ENCODE data around the gene CCL1. TPM values are rescaled to one million over a fixed set of nuclear protein-coding genes. Genes with fewer than 3 reads are reported as not detected.

The CCL1 gene
- polyA plus RNA-seq, 1 of the 3 experiments (the other 2 are of a cell fraction): not detected

DNA sequence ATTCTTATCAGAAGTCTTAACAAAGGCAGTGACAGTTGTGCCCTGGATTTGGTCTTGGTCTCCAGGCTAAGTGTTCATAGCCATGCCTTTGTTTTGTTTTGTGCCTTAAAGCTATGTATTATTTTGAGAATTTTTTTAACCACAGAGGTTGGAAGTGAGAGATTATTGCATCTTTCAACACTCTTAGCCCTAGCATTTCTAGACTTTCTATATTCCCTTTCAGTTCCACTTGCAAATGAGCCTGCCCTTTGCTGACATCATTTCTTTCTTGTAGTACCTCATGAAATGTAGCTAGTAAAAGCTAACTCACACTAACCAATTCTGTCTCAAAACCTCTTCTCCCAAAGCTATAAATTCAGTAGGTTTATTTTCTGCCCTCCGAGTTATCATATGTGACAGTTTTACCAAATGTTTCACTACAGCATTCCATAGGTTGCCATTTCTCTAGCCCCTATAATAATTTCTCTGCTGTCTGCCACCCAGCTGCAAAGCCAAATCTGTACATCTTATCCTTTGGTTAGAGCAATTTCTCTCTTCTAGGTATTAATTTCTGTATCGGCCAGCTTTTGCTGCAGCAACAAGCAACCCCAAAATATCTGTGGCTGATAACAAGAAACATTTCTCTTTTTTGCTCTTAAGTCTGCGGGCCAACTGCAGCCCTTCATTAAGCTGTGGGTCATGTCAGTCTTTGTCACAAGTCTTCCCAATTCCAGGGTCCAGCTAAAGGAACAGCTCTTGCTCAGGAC lies 14.2 kb upstream of the CCL1 start:
- 54% methylated on average over 3 of the region's 3 CpGs for WGBS (ENCODE audit: low lambda C conversion rate)
- POLR2A ChIA-PET: no interaction called here
- H3K36me3 ChIP-seq (replicated peaks in 1 of 2; ENCODE audit: control insufficient read depth in 1 of 2, insufficient read depth in 2 of 2, low read length in 1 of 2): no peaks in the 10 kb centered on the region

DNA sequence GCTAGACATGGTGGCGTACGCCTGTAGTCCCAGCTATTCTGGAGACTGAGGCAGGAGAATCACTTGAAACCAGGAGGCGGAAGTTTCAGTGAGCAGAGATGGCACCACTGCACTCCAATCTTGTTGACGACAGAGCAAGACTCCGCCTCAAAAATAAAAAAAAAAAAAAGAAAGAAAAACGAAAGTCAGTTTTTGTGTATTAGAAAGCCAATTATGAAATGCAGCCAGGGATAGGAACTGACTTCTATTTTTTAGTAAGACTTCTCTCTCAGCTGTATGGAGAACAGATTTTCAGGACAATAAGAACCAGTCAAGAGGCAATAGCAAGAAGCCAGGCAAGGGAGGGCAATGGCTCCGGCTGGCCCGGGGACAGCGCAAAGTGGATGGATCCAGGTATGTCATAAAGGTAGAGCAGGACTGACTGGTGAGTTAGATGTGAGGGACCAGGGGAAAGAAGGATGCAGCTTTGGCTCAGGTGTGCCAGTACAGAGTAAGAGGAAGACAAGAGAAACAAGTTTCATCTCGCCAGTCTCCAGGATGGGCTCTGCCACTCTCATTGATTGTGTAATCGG lies 12.5 kb upstream of the CCL1 start:
- CTCF ChIA-PET: interaction anchor here (2.7 kb wide), 1 partner anchor 14 kb away, joined by 14 read pairs; no protein-coding TSS in a partner anchor
- TF ChIP-seq CHD2 (IDR thresholded peaks at IDR 0.05; ENCODE audit: low read length, partially characterized antibody) (no peak), RCOR1 (IDR thresholded peaks at IDR 0.05; ENCODE audit: low read length) (no peak), EP300 (IDR thresholded peaks at IDR 0.05; ENCODE audit: borderline replicate concordance in 1 of 2, low read depth in 1 of 2, low read length in 1 of 2) (no peak), IRF3 (IDR thresholded peaks at IDR 0.05; ENCODE audit: low read depth, low read length) (no peak), FOXJ3 (CRISPR knock-in tag; IDR thresholded peaks at IDR 0.05) (no peak), TEAD4 (IDR thresholded peaks at IDR 0.05; ENCODE audit: borderline replicate concordance, insufficient read depth) (no peak), TCF12 (IDR thresholded peaks at IDR 0.05) (no peak), ELF1 (IDR thresholded peaks at IDR 0.05) (no peak), FOXM1 (IDR thresholded peaks at IDR 0.05; ENCODE audit: low read depth) (no peak), MEF2A (IDR thresholded peaks at IDR 0.05; ENCODE audit: borderline replicate concordance, low read depth) (no peak), TAF1 (IDR thresholded peaks at IDR 0.05; ENCODE audit: borderline replicate concordance, low read depth, low read length) (no peak), EZH2phosphoT487 (IDR thresholded peaks at IDR 0.05; ENCODE audit: borderline replicate concordance, low read depth) (no peak), JUND (IDR thresholded peaks at IDR 0.05) (no peak)
- TF ChIP-seq, protein P1, sequence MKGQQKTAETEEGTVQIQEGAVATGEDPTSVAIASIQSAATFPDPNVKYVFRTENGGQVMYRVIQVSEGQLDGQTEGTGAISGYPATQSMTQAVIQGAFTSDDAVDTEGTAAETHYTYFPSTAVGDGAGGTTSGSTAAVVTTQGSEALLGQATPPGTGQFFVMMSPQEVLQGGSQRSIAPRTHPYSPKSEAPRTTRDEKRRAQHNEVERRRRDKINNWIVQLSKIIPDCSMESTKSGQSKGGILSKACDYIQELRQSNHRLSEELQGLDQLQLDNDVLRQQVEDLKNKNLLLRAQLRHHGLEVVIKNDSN (IDR thresholded peaks at IDR 0.05; ENCODE audit: borderline replicate concordance, low read depth): no peak
- TF ChIP-seq, protein P2, sequence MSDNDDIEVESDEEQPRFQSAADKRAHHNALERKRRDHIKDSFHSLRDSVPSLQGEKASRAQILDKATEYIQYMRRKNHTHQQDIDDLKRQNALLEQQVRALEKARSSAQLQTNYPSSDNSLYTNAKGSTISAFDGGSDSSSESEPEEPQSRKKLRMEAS (IDR thresholded peaks at IDR 0.05; ENCODE audit: low read depth): no peak
- TF ChIP-seq, protein P3, sequence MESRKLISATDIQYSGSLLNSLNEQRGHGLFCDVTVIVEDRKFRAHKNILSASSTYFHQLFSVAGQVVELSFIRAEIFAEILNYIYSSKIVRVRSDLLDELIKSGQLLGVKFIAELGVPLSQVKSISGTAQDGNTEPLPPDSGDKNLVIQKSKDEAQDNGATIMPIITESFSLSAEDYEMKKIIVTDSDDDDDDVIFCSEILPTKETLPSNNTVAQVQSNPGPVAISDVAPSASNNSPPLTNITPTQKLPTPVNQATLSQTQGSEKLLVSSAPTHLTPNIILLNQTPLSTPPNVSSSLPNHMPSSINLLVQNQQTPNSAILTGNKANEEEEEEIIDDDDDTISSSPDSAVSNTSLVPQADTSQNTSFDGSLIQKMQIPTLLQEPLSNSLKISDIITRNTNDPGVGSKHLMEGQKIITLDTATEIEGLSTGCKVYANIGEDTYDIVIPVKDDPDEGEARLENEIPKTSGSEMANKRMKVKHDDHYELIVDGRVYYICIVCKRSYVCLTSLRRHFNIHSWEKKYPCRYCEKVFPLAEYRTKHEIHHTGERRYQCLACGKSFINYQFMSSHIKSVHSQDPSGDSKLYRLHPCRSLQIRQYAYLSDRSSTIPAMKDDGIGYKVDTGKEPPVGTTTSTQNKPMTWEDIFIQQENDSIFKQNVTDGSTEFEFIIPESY (IDR thresholded peaks at IDR 0.05; ENCODE audit: borderline replicate concordance, low read depth): no peak

More for the DNA sequence above, 14.2 kb upstream of the CCL1 start:
- Histone ChIP-seq H3K9me2 (no peaks in the 10 kb centered on the region), H3K27me3 (ENCODE audit: insufficient read depth) (no peaks in the 10 kb centered on the region; the same call in 1 of the 2 replicates), H4K20me1 (ENCODE audit: insufficient read depth) (no peaks in the 10 kb centered on the region), H3K4me2 (no peak overlapping the region), H3K27ac (ENCODE audit: low read depth in 2 of 2, low read length in 1 of 2) (no peak overlapping the region), H2AFZ (ENCODE audit: low read depth) (no peak overlapping the region), H3K79me2 (ENCODE audit: insufficient read depth) (no peaks in the 10 kb centered on the region), H3K9me3 (no peaks in the 10 kb centered on the region), H3K4me3 (ENCODE audit: low read depth in 2 of 2, low read length in 1 of 2) (no peak overlapping the region), H3F3A (replicated peaks; ENCODE audit: insufficient read depth) (no peaks in the 10 kb centered on the region), H3K4me1 (ENCODE audit: control insufficient read depth in 1 of 2, insufficient read depth in 2 of 2, low read depth in 1 of 2, low read length in 1 of 2) (no peaks in the 10 kb centered on the region), H3K9ac (no peak overlapping the region)
- CTCF ChIA-PET: interaction anchor here (1.1 to 1.9 kb wide), 5 partner anchors 9 to 285 kb away, joined by 3 to 14 read pairs (median 3); no protein-coding TSS in a partner anchor
- no peak for DNase-seq
- TF ChIP-seq, protein P2 (IDR thresholded peaks at IDR 0.05; ENCODE audit: low read depth): no peak
- TF ChIP-seq EP300 (IDR thresholded peaks at IDR 0.05; ENCODE audit: borderline replicate concordance in 1 of 2, low read depth in 1 of 2, low read length in 1 of 2) (no peak), MXI1 (IDR thresholded peaks at IDR 0.05; ENCODE audit: low read depth, low read length) (no peak), NRF1 (IDR thresholded peaks at IDR 0.05; ENCODE audit: low read depth, low read length) (no peak), ELF1 (IDR thresholded peaks at IDR 0.05) (no peak), RCOR1 (IDR thresholded peaks at IDR 0.05; ENCODE audit: low read length) (no peak), GATA2 (CRISPR knock-in tag; IDR thresholded peaks at IDR 0.05) (no peak)

More for the DNA sequence above, 12.5 kb upstream of the CCL1 start:
- Histone ChIP-seq H3K79me2 (ENCODE audit: insufficient read depth) (no peaks in the 10 kb centered on the region), H3K4me2 (no peak overlapping the region), H3K27me3 (ENCODE audit: insufficient read depth) (no peaks in the 10 kb centered on the region; the same call in 1 of the 2 replicates), H3K9me3 (no peaks in the 10 kb centered on the region), H3K4me1 (ENCODE audit: control insufficient read depth in 1 of 2, insufficient read depth in 2 of 2, low read depth in 1 of 2, low read length in 1 of 2) (no peaks in the 10 kb centered on the region), H2AFZ (ENCODE audit: low read depth) (no peak overlapping the region), H4K20me1 (ENCODE audit: insufficient read depth) (no peaks in the 10 kb centered on the region), H3K36me3 (replicated peaks in 1 of 2; ENCODE audit: control insufficient read depth in 1 of 2, insufficient read depth in 2 of 2, low read length in 1 of 2) (no peaks in the 10 kb centered on the region), H3K9ac (no peak overlapping the region), H3K27ac (ENCODE audit: low read depth in 2 of 2, low read length in 1 of 2) (no peak overlapping the region), H3K4me3 (ENCODE audit: low read depth in 2 of 2, low read length in 1 of 2) (no peak overlapping the region), H3K9me2 (no peaks in the 10 kb centered on the region), H3F3A (replicated peaks; ENCODE audit: insufficient read depth) (no peaks in the 10 kb centered on the region)
- POLR2A ChIA-PET: no interaction called here
- DNase-seq: no peak
- 64% methylated on average over 11 of the region's 11 CpGs for WGBS (ENCODE audit: low lambda C conversion rate)

All from SK-N-SH (cell line).